Stimulated activated CD8-positive, alpha-beta memory T cell treated with anti-CD3 and anti-CD28 coated beads, Interleukin-2, amount 100 ng/mL, for 48 hours (primary cell): ENCODE results near the gene DACH2.
"Not testable (repeated sequence)": the region's sequence is repeated elsewhere in the genome, so short reads cannot be mapped to it uniquely, and the experiment has no call there.

ENCODE experiments used
- DNase-seq, 2 donors: peaks; one replicate each; pipeline ENCODE4 v3.0.0-alpha.2; 2020; ENCODE audit warnings: low read depth in 2 of 2

DACH2 gene

GRCh38 chrX:86148024-86148511, at the start of gene DACH2:
TSS of gene DACH2 (plus strand) at chrX:86148451.
- peak; percentile 3 to 21 for DNase-seq

GRCh38 chrX:86102341-86102740, 45.9 kb upstream of the DACH2 start:
- DNase-seq = no peak

GRCh38 chrX:86103061-86103460, 45.2 kb upstream of the DACH2 start:
- DNase-seq = no peak

- no peak for DNase-seq
Measured at GRCh38 chrX:86104526-86104925, 43.7 kb upstream of the DACH2 start.

GRCh38 chrX:86121916-86122315, 26.3 kb upstream of the DACH2 start:
- DNase-seq = no peak

- DNase-seq = no peak
Measured at GRCh38 chrX:86133761-86134160, 14.5 kb upstream of the DACH2 start.

- no peak for DNase-seq
Measured at GRCh38 chrX:86137071-86137470, 11.2 kb upstream of the DACH2 start.

- no peak for DNase-seq
Measured at GRCh38 chrX:86141786-86142185, 6.5 kb upstream of the DACH2 start.

GRCh38 chrX:86146102-86146501, 2.1 kb upstream of the DACH2 start:
- no peak for DNase-seq

GRCh38 chrX:86148594-86148993, 343 bp downstream of the DACH2 start:
- no peak for DNase-seq

- DNase-seq = no peak
Measured at GRCh38 chrX:86149119-86149518, 868 bp downstream of the DACH2 start.

- DNase-seq = no peak
Measured at GRCh38 chrX:86154553-86154952, 6.3 kb downstream of the DACH2 start.

- DNase-seq = no peak
Measured at GRCh38 chrX:86171366-86171765, 23.1 kb downstream of the DACH2 start.

GRCh38 chrX:86178906-86179305, 30.7 kb downstream of the DACH2 start:
- DNase-seq = no peak

- DNase-seq = not testable (repeated sequence)
Measured at GRCh38 chrX:86181325-86181724, 33.1 kb downstream of the DACH2 start.

- no peak for DNase-seq
Measured at GRCh38 chrX:86192827-86193226, 44.6 kb downstream of the DACH2 start.

GRCh38 chrX:86194758-86195157, 46.5 kb downstream of the DACH2 start:
- no peak for DNase-seq

GRCh38 chrX:86195343-86195742, 47.1 kb downstream of the DACH2 start:
- no peak for DNase-seq

- DNase-seq = no peak
Measured at GRCh38 chrX:86197815-86198214, 49.6 kb downstream of the DACH2 start.

- DNase-seq = no peak
Measured at GRCh38 chrX:86210772-86211171, 62.5 kb downstream of the DACH2 start.

GRCh38 chrX:86215260-86215659, 67.0 kb downstream of the DACH2 start:
- no peak for DNase-seq

- no peak for DNase-seq
Measured at GRCh38 chrX:86237482-86237881, 89.2 kb downstream of the DACH2 start.

- no peak for DNase-seq
Measured at GRCh38 chrX:86241547-86241946, 93.3 kb downstream of the DACH2 start.

GRCh38 chrX:86263526-86263925, 115.3 kb downstream of the DACH2 start:
- DNase-seq = no peak

GRCh38 chrX:86295293-86295692, 147.0 kb downstream of the DACH2 start:
- DNase-seq = no peak
